H9 (cell line): Measurements from ENCODE around the gene MTA2. TPM values are rescaled to one million over a fixed set of nuclear protein-coding genes. Genes with fewer than 3 reads are reported as not detected.

Source experiments
- DNase-seq: peaks from one replicate; pipeline ENCODE4 v3.0.0-alpha.2; 2017
- H2AFZ ChIP-seq: one replicate; pipeline ENCODE4 v1.6.1; 2013; ENCODE audit warnings: mild to moderate bottlenecking, low read length, control low read depth, moderate library complexity
- H2AK5ac ChIP-seq: 2 replicates; pipeline ENCODE4 v1.6.1; 2013; ENCODE audit warnings: low read length, control low read depth, mixed read lengths; ENCODE audit not compliant: insufficient read length
- H2BK120ac ChIP-seq: one replicate; pipeline ENCODE4 v1.6.1; 2013; ENCODE audit warnings: low read depth, mild to moderate bottlenecking, low read length, control low read depth, inconsistent platforms; ENCODE audit not compliant: poor library complexity, severe bottlenecking
- H2BK12ac ChIP-seq: 2 replicates; pipeline ENCODE4 v1.6.1; 2013; ENCODE audit warnings: low read length, control low read depth, mixed read lengths, low read depth; ENCODE audit not compliant: insufficient read length
- H2BK15ac ChIP-seq: 2 replicates; pipeline ENCODE4 v1.6.1; 2013; ENCODE audit warnings: low read depth, low read length, control low read depth
- H2BK20ac ChIP-seq: one replicate; pipeline ENCODE4 v1.6.1; 2013; ENCODE audit warnings: low read depth, mild to moderate bottlenecking, low read length, control low read depth, inconsistent platforms; ENCODE audit not compliant: poor library complexity, severe bottlenecking
- H2BK5ac ChIP-seq: 2 replicates; pipeline ENCODE4 v1.6.1; 2013; ENCODE audit warnings: low read length, control low read depth, mixed read lengths; ENCODE audit not compliant: insufficient read length
- H3K14ac ChIP-seq: 2 replicates; pipeline ENCODE4 v1.6.1; 2013; ENCODE audit warnings: low read length, control low read depth; ENCODE audit not compliant: insufficient read depth
- H3K18ac ChIP-seq: 2 replicates; pipeline ENCODE4 v1.6.1; 2013; ENCODE audit warnings: low read depth, mild to moderate bottlenecking, mixed read lengths, low read length, control low read depth; ENCODE audit not compliant: insufficient read length
- H3K23ac ChIP-seq: 2 replicates; pipeline ENCODE4 v1.6.1; 2013; ENCODE audit warnings: low read length, control low read depth, mixed read lengths, low read depth; ENCODE audit not compliant: insufficient read length
- H3K23me2 ChIP-seq: 2 replicates; pipeline ENCODE4 v1.6.1; 2013; ENCODE audit warnings: low read depth, mild to moderate bottlenecking, mixed read lengths, low read length, control low read depth; ENCODE audit not compliant: insufficient read length, poor library complexity, severe bottlenecking
- H3K27ac ChIP-seq: 2 replicates; pipeline ENCODE4 v1.5.1; 2013; ENCODE audit warnings: low read length, control low read depth, mixed read lengths, low read depth; ENCODE audit not compliant: insufficient read length
- H3K27me3 ChIP-seq: 2 replicates; pipeline ENCODE4 v1.6.1; 2013; ENCODE audit warnings: low read length, control low read depth, inconsistent platforms; ENCODE audit not compliant: insufficient read depth
- H3K4ac ChIP-seq: 2 replicates; pipeline ENCODE4 v1.6.1; 2013; ENCODE audit warnings: low read depth, mild to moderate bottlenecking, control low read depth, inconsistent platforms, low read length, moderate library complexity
- H3K4me1 ChIP-seq: 2 replicates; pipeline ENCODE4 v1.6.1; 2013; ENCODE audit warnings: low read length, control low read depth, inconsistent platforms; ENCODE audit not compliant: insufficient read depth
- H3K4me2 ChIP-seq: 2 replicates; pipeline ENCODE4 v1.6.1; 2013; ENCODE audit warnings: low read length, control low read depth, mixed read lengths; ENCODE audit not compliant: insufficient read length, insufficient read depth
- H3K56ac ChIP-seq: 2 replicates; pipeline ENCODE4 v1.6.1; 2013; ENCODE audit warnings: low read depth, mild to moderate bottlenecking, mixed read lengths, low read length, control low read depth; ENCODE audit not compliant: insufficient read length
- H3K79me1 ChIP-seq: 2 replicates; pipeline ENCODE4 v1.6.1; 2013; ENCODE audit warnings: low read depth, mild to moderate bottlenecking, moderate library complexity, low read length, control low read depth, inconsistent platforms; ENCODE audit not compliant: insufficient read depth, poor library complexity, severe bottlenecking
- H3K79me2 ChIP-seq: 2 replicates; pipeline ENCODE4 v1.6.1; 2013; ENCODE audit warnings: low read length, control low read depth, inconsistent platforms; ENCODE audit not compliant: insufficient read depth
- H3K9ac ChIP-seq: 2 replicates; pipeline ENCODE4 v1.6.1; 2013; ENCODE audit warnings: low read length, control low read depth, mixed read lengths; ENCODE audit not compliant: insufficient read length; ENCODE audit errors: extremely low read depth
- H3K9me3 ChIP-seq: one replicate; pipeline ENCODE4 v1.6.1; 2013; ENCODE audit warnings: low read depth, low read length, inconsistent platforms; ENCODE audit not compliant: control insufficient read depth
- H3T11ph ChIP-seq: one replicate; pipeline ENCODE4 v1.6.1; 2013; ENCODE audit warnings: mild to moderate bottlenecking, low read length, control low read depth, inconsistent platforms
- H4K20me1 ChIP-seq: one replicate; pipeline ENCODE4 v1.6.1; 2013; ENCODE audit not compliant: control insufficient read depth, insufficient read length, insufficient read depth
- H4K5ac ChIP-seq: 2 replicates; pipeline ENCODE4 v1.6.1; 2013; ENCODE audit warnings: low read depth, mild to moderate bottlenecking, mixed read lengths, low read length, control low read depth; ENCODE audit not compliant: insufficient read length
- H4K8ac ChIP-seq: replicated peaks from 2 replicates; pipeline ENCODE4 v1.6.1; 2013; ENCODE audit warnings: low read length, control low read depth, mixed read lengths, low read depth; ENCODE audit not compliant: insufficient read length
- H4K91ac ChIP-seq: 2 replicates; pipeline ENCODE4 v1.6.1; 2013; ENCODE audit warnings: low read depth, mild to moderate bottlenecking, moderate library complexity, mixed read lengths, low read length, control low read depth; ENCODE audit not compliant: insufficient read length
- H3K27ac Mint-ChIP-seq, 3 experiments: 2 replicates in 2 of 3; 3 replicates in 1 of 3; pipeline ENCODE4 v1.8.0; 2020 to 2021; ENCODE audit warnings: mixed read lengths in 3 of 3, mild to moderate bottlenecking in 1 of 3, moderate library complexity in 1 of 3
- H3K27me3 Mint-ChIP-seq: 2 replicates; pipeline ENCODE4 v1.8.0; 2021; ENCODE audit warnings: low read depth, mild to moderate bottlenecking, moderate library complexity, mixed read lengths
- H3K36me3 Mint-ChIP-seq, 3 experiments: 2 replicates in 2 of 3; 3 replicates in 1 of 3; pipeline ENCODE4 v1.8.0; 2020 to 2021; ENCODE audit warnings: low read depth in 3 of 3, mixed read lengths in 3 of 3; ENCODE audit not compliant: insufficient read depth in 1 of 3
- H3K4me1 Mint-ChIP-seq, 2 experiments: 2 replicates each; pipeline ENCODE4 v1.8.0; 2020; ENCODE audit warnings: mixed read lengths in 2 of 2
- H3K4me3 Mint-ChIP-seq, 2 experiments: 2 replicates in 1 of 2; 3 replicates in 1 of 2; pipeline ENCODE4 v1.8.0; 2020 to 2021; ENCODE audit warnings: mild to moderate bottlenecking in 2 of 2, mixed read lengths in 2 of 2, moderate library complexity in 1 of 2
- H3K9me3 Mint-ChIP-seq, 2 experiments: 2 replicates in 1 of 2; 3 replicates in 1 of 2; pipeline ENCODE4 v1.8.0; 2020; ENCODE audit warnings: mild to moderate bottlenecking in 2 of 2, mixed read lengths in 2 of 2, moderate library complexity in 1 of 2
- WGBS: extraction: QIAGEN DNeasy Blood & Tissue Kit; methylation state at CpG from one replicate; pipeline ENCODE4 v1.1.7; 2013; ENCODE audit warnings: missing lambda C conversion rate, low lambda C conversion rate, mixed read lengths; ENCODE audit not compliant: insufficient read length; ENCODE audit errors: extremely low coverage; 5-methylcytosine and 5-hydroxymethylcytosine counted together
- total RNA-seq: library from RNA; stranded (reverse); gene quantifications from 2 replicates; pipeline ENCODE4 v1.2.1, GENCODE V29; 2021
- TF ChIP-seq, protein P1 (sequence below): fragments of 200-600 bp; sonication (generic); conservative IDR thresholded peaks from 3 replicates; pipeline ENCODE4 v1.8.0; 2021; ENCODE audit warnings: antibody characterized with exemption, mild to moderate bottlenecking

The MTA2 gene
- total RNA-seq, 1 experiment from 2014 or later, result 143 TPM

DNA sequence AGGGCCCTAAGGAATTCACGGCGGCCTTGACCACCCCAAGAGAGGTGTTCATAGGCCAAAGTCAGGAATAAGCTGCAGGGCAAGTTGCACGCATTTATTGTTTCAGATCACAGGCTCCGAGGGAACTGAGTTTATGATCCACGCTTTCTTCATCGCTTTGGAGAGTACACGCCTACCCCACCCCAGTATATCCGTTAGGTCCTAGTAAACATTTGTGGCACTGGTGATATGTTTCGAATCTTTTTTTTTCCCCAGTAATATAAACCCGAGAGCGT is 43.9 kb upstream of the MTA2 start:
- Histone ChIP-seq H3K4me2 (peak overlapping the region; percentile 74), H3K79me2 (peaks cover 10% of the 10 kb centered on the region; the same call in 1 of the 2 replicates), H3K23ac (no peak overlapping the region), H2BK15ac (no peak overlapping the region), H3K56ac (no peak overlapping the region), H4K20me1 (no peaks in the 10 kb centered on the region), H3K4ac (no peak overlapping the region), H3K18ac (no peak overlapping the region), H3K14ac (no peak overlapping the region), H3K4me1 (peaks cover 3% of the 10 kb centered on the region; the same call in 1 of the 2 replicates), H2AK5ac (no peak overlapping the region), H3K9ac (peak overlapping the region; percentile 86), H3K23me2 (peaks cover 5% of the 10 kb centered on the region), H4K8ac (no peak overlapping the region), H3K9me3 (no peaks in the 10 kb centered on the region), H4K91ac (no peak overlapping the region), H2BK120ac (no peak overlapping the region), H2AFZ (no peak overlapping the region), H3K27me3 (no peaks in the 10 kb centered on the region), H4K5ac (no peak overlapping the region), H3K79me1 (no peaks in the 10 kb centered on the region), H3K27ac (no peak overlapping the region), H3T11ph (no peak overlapping the region), H2BK12ac (no peak overlapping the region), H2BK5ac (no peak overlapping the region), H2BK20ac (no peak overlapping the region)
- no peak for DNase-seq
- peaks cover 7 to 9% of the 10 kb centered on the region in 2 experiments for H3K4me1 Mint-ChIP-seq
- H3K36me3 Mint-ChIP-seq, result peaks cover 14 to 47% (median 32%) of the 10 kb centered on the region in 3 experiments
- H3K27ac Mint-ChIP-seq, result peak overlapping the region; percentile 84 to 98 (median 98)
- TF ChIP-seq, protein P1, sequence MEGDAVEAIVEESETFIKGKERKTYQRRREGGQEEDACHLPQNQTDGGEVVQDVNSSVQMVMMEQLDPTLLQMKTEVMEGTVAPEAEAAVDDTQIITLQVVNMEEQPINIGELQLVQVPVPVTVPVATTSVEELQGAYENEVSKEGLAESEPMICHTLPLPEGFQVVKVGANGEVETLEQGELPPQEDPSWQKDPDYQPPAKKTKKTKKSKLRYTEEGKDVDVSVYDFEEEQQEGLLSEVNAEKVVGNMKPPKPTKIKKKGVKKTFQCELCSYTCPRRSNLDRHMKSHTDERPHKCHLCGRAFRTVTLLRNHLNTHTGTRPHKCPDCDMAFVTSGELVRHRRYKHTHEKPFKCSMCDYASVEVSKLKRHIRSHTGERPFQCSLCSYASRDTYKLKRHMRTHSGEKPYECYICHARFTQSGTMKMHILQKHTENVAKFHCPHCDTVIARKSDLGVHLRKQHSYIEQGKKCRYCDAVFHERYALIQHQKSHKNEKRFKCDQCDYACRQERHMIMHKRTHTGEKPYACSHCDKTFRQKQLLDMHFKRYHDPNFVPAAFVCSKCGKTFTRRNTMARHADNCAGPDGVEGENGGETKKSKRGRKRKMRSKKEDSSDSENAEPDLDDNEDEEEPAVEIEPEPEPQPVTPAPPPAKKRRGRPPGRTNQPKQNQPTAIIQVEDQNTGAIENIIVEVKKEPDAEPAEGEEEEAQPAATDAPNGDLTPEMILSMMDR, result no peak
- no peaks in the 10 kb centered on the region for H3K9me3 Mint-ChIP-seq
- H3K27me3 Mint-ChIP-seq, result no peaks in the 10 kb centered on the region
- whole genome bisulfite sequencing, result no CpG with 5 or more reads among the region's 11 CpGs
- peak overlapping the region; percentile 98 to 100 for H3K4me3 Mint-ChIP-seq
